GM12891 (cell line): ENCODE results near the gene NFYA.

Experiments
- PAX5 ChIP-seq: IDR thresholded peaks from 2 replicates; pipeline ENCODE4 v1.6.1; 2011; ENCODE audit warnings: low read length, moderate library complexity, mild to moderate bottlenecking; ENCODE audit not compliant: insufficient read depth, severe bottlenecking
- POLR2A ChIP-seq: IDR thresholded peaks from 2 replicates; pipeline ENCODE4 v1.6.1; 2011; ENCODE audit warnings: low read depth, low read length, control low read depth
- POLR2AphosphoS5 ChIP-seq: IDR thresholded peaks from 2 replicates; pipeline ENCODE4 v1.6.1; 2011; ENCODE audit warnings: low read depth, low read length, control low read depth
- POU2F2 ChIP-seq: IDR thresholded peaks from 2 replicates; pipeline ENCODE4 v1.6.1; 2011; ENCODE audit warnings: low read depth, mild to moderate bottlenecking, control low read depth, low read length, moderate library complexity
- SPI1 ChIP-seq: IDR thresholded peaks from 2 replicates; pipeline ENCODE4 v1.6.1; 2011; ENCODE audit warnings: low read depth, low read length, control low read depth
- TAF1 ChIP-seq: IDR thresholded peaks from 2 replicates; pipeline ENCODE4 v1.6.1; 2011; ENCODE audit warnings: low read depth, low read length, control low read depth

- no peak for TF ChIP-seq POLR2AphosphoS5
- TF ChIP-seq POLR2A, result no peak
- TF ChIP-seq SPI1, result no peak
- no peak for TF ChIP-seq TAF1
- TF ChIP-seq POU2F2, result no peak
- no peak for TF ChIP-seq PAX5
Observed at GRCh38 chr6:41056768-41057490, 15.8 kb upstream of the NFYA start.
